Airway epithelial cell (primary cell): ENCODE data around the gene ORMDL3. TPM values are rescaled to one million over a fixed set of nuclear protein-coding genes. Genes with fewer than 3 reads are reported as not detected.

Experiments used
- total RNA-seq: library from RNA; depleted of rRNA; stranded (reverse); fragments of >200 nt; gene quantifications from 2 replicates; pipeline ENCODE4 v1.2.3, GENCODE V29; 2015

Gene ORMDL3
- 30.8 and 33.1 TPM in 2 replicates for total RNA-seq

GRCh38 chr17:39927101-39927928 is at the start of gene ORMDL3, which contains the start of gene LRRC3C:
TSS of gene ORMDL3 (minus strand) at chr17:39927601. CDS start at chr17:39924203, 3,398 bp downstream.
TSS of gene LRRC3C (plus strand) at chr17:39927732. CDS start at chr17:39941524, 13,792 bp downstream.

GRCh38 chr17:39962642-39963220 is 35.3 kb upstream of the ORMDL3 start, which contains the start of gene GSDMA:
TSS of gene GSDMA (plus strand) at chr17:39963004. CDS start at chr17:39965688, 2,684 bp downstream.

Other genes starting within 250 kb of the ORMDL3 start
- gene PGAP3, start 239.5 kb downstream of the ORMDL3 start, total RNA-seq: 8.0 and 9.7 TPM in 2 replicates
- gene ERBB2, start 227.5 kb downstream of the ORMDL3 start, total RNA-seq: 57.0 and 69.2 TPM in 2 replicates
- gene MIEN1, start 197.1 kb downstream of the ORMDL3 start, total RNA-seq: 61.4 and 102 TPM in 2 replicates
- 16.4 and 26.3 TPM in 2 replicates for gene GRB7, start 189.7 kb downstream of the ORMDL3 start, total RNA-seq
- 0.21 TPM in 1 of 2 replicates, not detected in the other for gene IKZF3, start 63.3 kb downstream of the ORMDL3 start, total RNA-seq
- gene ZPBP2, start 59.4 kb downstream of the ORMDL3 start, total RNA-seq: 0.05 TPM in 1 of 2 replicates, not detected in the other
- 1.6 and 1.8 TPM in 2 replicates for gene GSDMB, start 9.0 kb downstream of the ORMDL3 start, total RNA-seq
- gene LRRC3C, start 131 bp upstream of the ORMDL3 start, total RNA-seq: not detected in 2 replicates
- 0.56 and 0.70 TPM in 2 replicates for gene GSDMA, start 35.4 kb upstream of the ORMDL3 start, total RNA-seq
- gene PSMD3, start 53.2 kb upstream of the ORMDL3 start, total RNA-seq: 119 and 167 TPM in 2 replicates
- 5.8 and 8.4 TPM in 2 replicates for gene CSF3, start 87.8 kb upstream of the ORMDL3 start, total RNA-seq
- gene MED24, start 126.8 kb upstream of the ORMDL3 start, total RNA-seq: 72.9 and 79.9 TPM in 2 replicates
- 5.2 and 6.7 TPM in 2 replicates for gene THRA, start 135.4 kb upstream of the ORMDL3 start, total RNA-seq
- gene NR1D1, start 173.0 kb upstream of the ORMDL3 start, total RNA-seq: 1.8 and 4.1 TPM in 2 replicates
- gene MSL1, start 194.4 kb upstream of the ORMDL3 start, total RNA-seq: 35.8 and 47.3 TPM in 2 replicates
- 19.9 and 23.1 TPM in 2 replicates for gene CASC3, start 212.9 kb upstream of the ORMDL3 start, total RNA-seq
- gene RAPGEFL1, start 249.9 kb upstream of the ORMDL3 start, total RNA-seq: 58.6 and 63.5 TPM in 2 replicates